ENCODE results near the gene ADAMTSL3. TPM values are rescaled to one million over a fixed set of nuclear protein-coding genes. Genes with fewer than 3 reads are reported as not detected.

ADAMTSL3 gene
- total and polyA plus RNA-seq, 2 experiments from 2014 or later, result 0.61 to 0.87 TPM

DNA sequence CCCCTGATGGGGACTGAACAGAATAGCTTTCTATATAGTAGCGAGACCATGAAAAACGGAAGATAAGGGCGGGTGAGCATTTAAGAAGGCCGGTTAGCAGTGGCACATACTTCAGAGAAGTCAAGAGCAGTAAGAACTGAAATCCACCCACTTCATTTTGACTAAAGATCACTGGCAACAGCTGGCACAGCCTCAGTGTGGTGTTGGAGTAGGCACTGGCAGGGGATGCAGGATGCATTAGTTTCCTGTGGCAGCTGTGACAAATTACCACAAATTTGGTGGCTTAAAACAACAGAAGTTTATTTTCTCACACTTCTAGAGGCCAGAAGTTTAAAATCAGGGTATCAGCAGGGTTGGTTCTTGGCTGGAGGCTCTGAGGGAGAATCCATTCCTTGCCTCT lies 176.5 kb downstream of the ADAMTSL3 start:
- Histone ChIP-seq H4K20me1 (replicated peaks; ENCODE audit: insufficient read depth) (no peaks in the 10 kb centered on the region), H3K27ac (ENCODE audit: low read depth) (no peak overlapping the region), H2AFZ (no peak overlapping the region), H3K9me2 (ENCODE audit: insufficient read depth) (no peaks in the 10 kb centered on the region), H3K4me3 (no peak overlapping the region), H3F3A (replicated peaks; ENCODE audit: low read depth) (no peaks in the 10 kb centered on the region), H3K4me1 (ENCODE audit: insufficient read depth) (no peaks in the 10 kb centered on the region; the same call in 1 of the 2 replicates), H3K4me2 (no peak overlapping the region), H3K27me3 (ENCODE audit: insufficient read depth) (no peaks in the 10 kb centered on the region), H3K79me2 (replicated peaks; ENCODE audit: insufficient read depth) (no peaks in the 10 kb centered on the region), H3K36me3 (ENCODE audit: insufficient read depth) (no peaks in the 10 kb centered on the region)
- DNase-seq (ENCODE audit: low spot score) (no peak), ATAC-seq (no peak)
- no peak overlapping the region for H3K4me3 Mint-ChIP-seq
- H3K4me1 Mint-ChIP-seq, result no peaks in the 10 kb centered on the region
- no peaks in the 10 kb centered on the region for H3K36me3 Mint-ChIP-seq (ENCODE audit: low read depth)
- H3K27ac Mint-ChIP-seq, result no peak overlapping the region
- peaks cover 16% of the 10 kb centered on the region; the same call in 2 of the 3 replicates for H3K9me3 Mint-ChIP-seq
- no peak for TF ChIP-seq JUNB (IDR thresholded peaks at IDR 0.05; ENCODE audit: unreplicated experiment)
- no peak for TF ChIP-seq ZNF114 (CRISPR knock-in tag; IDR thresholded peaks at IDR 0.05)
- TF ChIP-seq POLR2AphosphoS5 (IDR thresholded peaks at IDR 0.05; ENCODE audit: low read depth), result no peak
- TF ChIP-seq, protein P1, sequence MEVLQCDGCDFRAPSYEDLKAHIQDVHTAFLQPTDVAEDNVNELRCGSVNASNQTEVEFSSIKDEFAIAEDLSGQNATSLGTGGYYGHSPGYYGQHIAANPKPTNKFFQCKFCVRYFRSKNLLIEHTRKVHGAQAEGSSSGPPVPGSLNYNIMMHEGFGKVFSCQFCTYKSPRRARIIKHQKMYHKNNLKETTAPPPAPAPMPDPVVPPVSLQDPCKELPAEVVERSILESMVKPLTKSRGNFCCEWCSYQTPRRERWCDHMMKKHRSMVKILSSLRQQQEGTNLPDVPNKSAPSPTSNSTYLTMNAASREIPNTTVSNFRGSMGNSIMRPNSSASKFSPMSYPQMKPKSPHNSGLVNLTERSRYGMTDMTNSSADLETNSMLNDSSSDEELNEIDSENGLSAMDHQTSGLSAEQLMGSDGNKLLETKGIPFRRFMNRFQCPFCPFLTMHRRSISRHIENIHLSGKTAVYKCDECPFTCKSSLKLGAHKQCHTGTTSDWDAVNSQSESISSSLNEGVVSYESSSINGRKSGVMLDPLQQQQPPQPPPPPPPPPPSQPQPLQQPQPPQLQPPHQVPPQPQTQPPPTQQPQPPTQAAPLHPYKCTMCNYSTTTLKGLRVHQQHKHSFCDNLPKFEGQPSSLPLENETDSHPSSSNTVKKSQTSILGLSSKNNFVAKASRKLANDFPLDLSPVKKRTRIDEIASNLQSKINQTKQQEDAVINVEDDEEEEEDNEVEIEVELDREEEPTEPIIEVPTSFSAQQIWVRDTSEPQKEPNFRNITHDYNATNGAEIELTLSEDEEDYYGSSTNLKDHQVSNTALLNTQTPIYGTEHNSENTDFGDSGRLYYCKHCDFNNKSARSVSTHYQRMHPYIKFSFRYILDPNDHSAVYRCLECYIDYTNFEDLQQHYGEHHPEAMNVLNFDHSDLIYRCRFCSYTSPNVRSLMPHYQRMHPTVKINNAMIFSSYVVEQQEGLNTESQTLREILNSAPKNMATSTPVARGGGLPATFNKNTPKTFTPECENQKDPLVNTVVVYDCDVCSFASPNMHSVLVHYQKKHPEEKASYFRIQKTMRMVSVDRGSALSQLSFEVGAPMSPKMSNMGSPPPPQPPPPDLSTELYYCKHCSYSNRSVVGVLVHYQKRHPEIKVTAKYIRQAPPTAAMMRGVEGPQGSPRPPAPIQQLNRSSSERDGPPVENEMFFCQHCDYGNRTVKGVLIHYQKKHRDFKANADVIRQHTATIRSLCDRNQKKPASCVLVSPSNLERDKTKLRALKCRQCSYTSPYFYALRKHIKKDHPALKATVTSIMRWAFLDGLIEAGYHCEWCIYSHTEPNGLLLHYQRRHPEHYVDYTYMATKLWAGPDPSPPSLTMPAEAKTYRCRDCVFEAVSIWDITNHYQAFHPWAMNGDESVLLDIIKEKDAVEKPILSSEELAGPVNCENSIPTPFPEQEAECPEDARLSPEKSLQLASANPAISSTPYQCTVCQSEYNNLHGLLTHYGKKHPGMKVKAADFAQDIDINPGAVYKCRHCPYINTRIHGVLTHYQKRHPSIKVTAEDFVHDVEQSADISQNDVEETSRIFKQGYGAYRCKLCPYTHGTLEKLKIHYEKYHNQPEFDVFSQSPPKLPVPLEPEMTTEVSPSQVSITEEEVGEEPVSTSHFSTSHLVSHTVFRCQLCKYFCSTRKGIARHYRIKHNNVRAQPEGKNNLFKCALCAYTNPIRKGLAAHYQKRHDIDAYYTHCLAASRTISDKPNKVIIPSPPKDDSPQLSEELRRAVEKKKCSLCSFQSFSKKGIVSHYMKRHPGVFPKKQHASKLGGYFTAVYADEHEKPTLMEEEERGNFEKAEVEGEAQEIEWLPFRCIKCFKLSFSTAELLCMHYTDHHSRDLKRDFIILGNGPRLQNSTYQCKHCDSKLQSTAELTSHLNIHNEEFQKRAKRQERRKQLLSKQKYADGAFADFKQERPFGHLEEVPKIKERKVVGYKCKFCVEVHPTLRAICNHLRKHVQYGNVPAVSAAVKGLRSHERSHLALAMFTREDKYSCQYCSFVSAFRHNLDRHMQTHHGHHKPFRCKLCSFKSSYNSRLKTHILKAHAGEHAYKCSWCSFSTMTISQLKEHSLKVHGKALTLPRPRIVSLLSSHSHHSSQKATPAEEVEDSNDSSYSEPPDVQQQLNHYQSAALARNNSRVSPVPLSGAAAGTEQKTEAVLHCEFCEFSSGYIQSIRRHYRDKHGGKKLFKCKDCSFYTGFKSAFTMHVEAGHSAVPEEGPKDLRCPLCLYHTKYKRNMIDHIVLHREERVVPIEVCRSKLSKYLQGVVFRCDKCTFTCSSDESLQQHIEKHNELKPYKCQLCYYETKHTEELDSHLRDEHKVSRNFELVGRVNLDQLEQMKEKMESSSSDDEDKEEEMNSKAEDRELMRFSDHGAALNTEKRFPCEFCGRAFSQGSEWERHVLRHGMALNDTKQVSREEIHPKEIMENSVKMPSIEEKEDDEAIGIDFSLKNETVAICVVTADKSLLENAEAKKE (CRISPR knock-in tag; IDR thresholded peaks at IDR 0.05), result no peak
- TF ChIP-seq, protein P2, sequence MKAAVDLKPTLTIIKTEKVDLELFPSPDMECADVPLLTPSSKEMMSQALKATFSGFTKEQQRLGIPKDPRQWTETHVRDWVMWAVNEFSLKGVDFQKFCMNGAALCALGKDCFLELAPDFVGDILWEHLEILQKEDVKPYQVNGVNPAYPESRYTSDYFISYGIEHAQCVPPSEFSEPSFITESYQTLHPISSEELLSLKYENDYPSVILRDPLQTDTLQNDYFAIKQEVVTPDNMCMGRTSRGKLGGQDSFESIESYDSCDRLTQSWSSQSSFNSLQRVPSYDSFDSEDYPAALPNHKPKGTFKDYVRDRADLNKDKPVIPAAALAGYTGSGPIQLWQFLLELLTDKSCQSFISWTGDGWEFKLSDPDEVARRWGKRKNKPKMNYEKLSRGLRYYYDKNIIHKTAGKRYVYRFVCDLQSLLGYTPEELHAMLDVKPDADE (IDR thresholded peaks at IDR 0.05), result no peak
- no peak for TF ChIP-seq CREB1 (CRISPR knock-in tag; IDR thresholded peaks at IDR 0.05; ENCODE audit: low read depth)
- TF ChIP-seq EZH2 (IDR thresholded peaks at IDR 0.05; ENCODE audit: low read depth, unreplicated experiment), result no peak
- no peak for TF ChIP-seq NANOG (IDR thresholded peaks at IDR 0.05; ENCODE audit: borderline replicate concordance)
- TF ChIP-seq, protein P3, sequence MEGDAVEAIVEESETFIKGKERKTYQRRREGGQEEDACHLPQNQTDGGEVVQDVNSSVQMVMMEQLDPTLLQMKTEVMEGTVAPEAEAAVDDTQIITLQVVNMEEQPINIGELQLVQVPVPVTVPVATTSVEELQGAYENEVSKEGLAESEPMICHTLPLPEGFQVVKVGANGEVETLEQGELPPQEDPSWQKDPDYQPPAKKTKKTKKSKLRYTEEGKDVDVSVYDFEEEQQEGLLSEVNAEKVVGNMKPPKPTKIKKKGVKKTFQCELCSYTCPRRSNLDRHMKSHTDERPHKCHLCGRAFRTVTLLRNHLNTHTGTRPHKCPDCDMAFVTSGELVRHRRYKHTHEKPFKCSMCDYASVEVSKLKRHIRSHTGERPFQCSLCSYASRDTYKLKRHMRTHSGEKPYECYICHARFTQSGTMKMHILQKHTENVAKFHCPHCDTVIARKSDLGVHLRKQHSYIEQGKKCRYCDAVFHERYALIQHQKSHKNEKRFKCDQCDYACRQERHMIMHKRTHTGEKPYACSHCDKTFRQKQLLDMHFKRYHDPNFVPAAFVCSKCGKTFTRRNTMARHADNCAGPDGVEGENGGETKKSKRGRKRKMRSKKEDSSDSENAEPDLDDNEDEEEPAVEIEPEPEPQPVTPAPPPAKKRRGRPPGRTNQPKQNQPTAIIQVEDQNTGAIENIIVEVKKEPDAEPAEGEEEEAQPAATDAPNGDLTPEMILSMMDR (conservative IDR thresholded peaks at IDR 0.05; ENCODE audit: low read depth in 2 of 2), result no peak
- TF ChIP-seq ZNF331 (CRISPR knock-in tag; IDR thresholded peaks at IDR 0.05; ENCODE audit: low read depth), result no peak
- TF ChIP-seq, protein P4, sequence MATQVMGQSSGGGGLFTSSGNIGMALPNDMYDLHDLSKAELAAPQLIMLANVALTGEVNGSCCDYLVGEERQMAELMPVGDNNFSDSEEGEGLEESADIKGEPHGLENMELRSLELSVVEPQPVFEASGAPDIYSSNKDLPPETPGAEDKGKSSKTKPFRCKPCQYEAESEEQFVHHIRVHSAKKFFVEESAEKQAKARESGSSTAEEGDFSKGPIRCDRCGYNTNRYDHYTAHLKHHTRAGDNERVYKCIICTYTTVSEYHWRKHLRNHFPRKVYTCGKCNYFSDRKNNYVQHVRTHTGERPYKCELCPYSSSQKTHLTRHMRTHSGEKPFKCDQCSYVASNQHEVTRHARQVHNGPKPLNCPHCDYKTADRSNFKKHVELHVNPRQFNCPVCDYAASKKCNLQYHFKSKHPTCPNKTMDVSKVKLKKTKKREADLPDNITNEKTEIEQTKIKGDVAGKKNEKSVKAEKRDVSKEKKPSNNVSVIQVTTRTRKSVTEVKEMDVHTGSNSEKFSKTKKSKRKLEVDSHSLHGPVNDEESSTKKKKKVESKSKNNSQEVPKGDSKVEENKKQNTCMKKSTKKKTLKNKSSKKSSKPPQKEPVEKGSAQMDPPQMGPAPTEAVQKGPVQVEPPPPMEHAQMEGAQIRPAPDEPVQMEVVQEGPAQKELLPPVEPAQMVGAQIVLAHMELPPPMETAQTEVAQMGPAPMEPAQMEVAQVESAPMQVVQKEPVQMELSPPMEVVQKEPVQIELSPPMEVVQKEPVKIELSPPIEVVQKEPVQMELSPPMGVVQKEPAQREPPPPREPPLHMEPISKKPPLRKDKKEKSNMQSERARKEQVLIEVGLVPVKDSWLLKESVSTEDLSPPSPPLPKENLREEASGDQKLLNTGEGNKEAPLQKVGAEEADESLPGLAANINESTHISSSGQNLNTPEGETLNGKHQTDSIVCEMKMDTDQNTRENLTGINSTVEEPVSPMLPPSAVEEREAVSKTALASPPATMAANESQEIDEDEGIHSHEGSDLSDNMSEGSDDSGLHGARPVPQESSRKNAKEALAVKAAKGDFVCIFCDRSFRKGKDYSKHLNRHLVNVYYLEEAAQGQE (IDR thresholded peaks at IDR 0.05; ENCODE audit: unreplicated experiment), result no peak
- no peak for TF ChIP-seq EZH2phosphoT487 (IDR thresholded peaks at IDR 0.05; ENCODE audit: unreplicated experiment)
- H3K27me3 Mint-ChIP-seq (ENCODE audit: insufficient read depth, low read depth, poor library complexity), result no peaks in the 10 kb centered on the region
